DLD1 (cell line): ENCODE measurements around the gene KSR2.

ENCODE experiments used
- in situ Hi-C: cut with HindIII; loops from 2 replicates; pipeline ENCODE4 v1.10.0; 2017; ENCODE audit warnings: low sequenced_read_pairs

KSR2 gene

GRCh38 chr12:117437516-117438255, 531.1 kb downstream of the KSR2 start:
- in situ Hi-C loops: no loop called here

- in situ Hi-C loops: no loop called here
Observed at GRCh38 chr12:117433878-117434277, 534.9 kb downstream of the KSR2 start.

- in situ Hi-C loops: no loop called here
Observed at GRCh38 chr12:117430246-117430645, 538.5 kb downstream of the KSR2 start.

GRCh38 chr12:117427211-117427610, 541.6 kb downstream of the KSR2 start:
- in situ Hi-C loops: no loop called here

GRCh38 chr12:117421987-117422386, 546.8 kb downstream of the KSR2 start:
- in situ Hi-C loops: no loop called here

GRCh38 chr12:117421068-117421752, 547.6 kb downstream of the KSR2 start:
- in situ Hi-C loops: no loop called here

GRCh38 chr12:117417004-117417403, 551.8 kb downstream of the KSR2 start:
- in situ Hi-C loops: no loop called here

- in situ Hi-C loops: no loop called here
Observed at GRCh38 chr12:117412465-117413188, 556.2 kb downstream of the KSR2 start.

- in situ Hi-C loops: no loop called here
Observed at GRCh38 chr12:117409286-117409685, 559.5 kb downstream of the KSR2 start.

- in situ Hi-C loops: no loop called here
Observed at GRCh38 chr12:117408161-117408791, 560.5 kb downstream of the KSR2 start.

GRCh38 chr12:117404940-117405339, 563.9 kb downstream of the KSR2 start:
- in situ Hi-C loops: no loop called here

GRCh38 chr12:117404203-117404853, 564.5 kb downstream of the KSR2 start:
- in situ Hi-C loops: no loop called here

GRCh38 chr12:117403586-117404139, 565.1 kb downstream of the KSR2 start:
- in situ Hi-C loops: no loop called here
